HPDE6-E6E7 (cell line): Measurements from ENCODE around the gene ARHGEF3.

Source experiments
- DNase-seq: peaks from one replicate; pipeline ENCODE4 v3.0.0; 2011; ENCODE audit warnings: missing footprints; ENCODE audit errors: extremely low spot score

The ARHGEF3 gene

GRCh38 chr3:56801662-56802377 lies at the start of gene ARHGEF3:
ARHGEF3 (minus strand) TSS chr3:56801949; CDS start chr3:56801798, 151 bp downstream.
- peak; percentile 46 for DNase-seq

GRCh38 chr3:56849698-56850097 lies 47.9 kb upstream of the ARHGEF3 start:
- DNase-seq: no peak

GRCh38 chr3:56845505-56845904 lies 43.8 kb upstream of the ARHGEF3 start:
- DNase-seq: no peak

GRCh38 chr3:56844536-56844935 lies 42.8 kb upstream of the ARHGEF3 start:
- DNase-seq: no peak

- no peak for DNase-seq
Measured at GRCh38 chr3:56839784-56840715, 38.3 kb upstream of the ARHGEF3 start.

- DNase-seq: no peak
Measured at GRCh38 chr3:56838448-56838847, 36.7 kb upstream of the ARHGEF3 start.

- DNase-seq: no peak
Measured at GRCh38 chr3:56837196-56837955, 35.6 kb upstream of the ARHGEF3 start.

GRCh38 chr3:56836276-56837163 lies 34.8 kb upstream of the ARHGEF3 start:
- no peak for DNase-seq

GRCh38 chr3:56835650-56836227 lies 34.0 kb upstream of the ARHGEF3 start:
- no peak for DNase-seq

GRCh38 chr3:56833536-56833935 lies 31.8 kb upstream of the ARHGEF3 start:
- no peak for DNase-seq

GRCh38 chr3:56833022-56833421 lies 31.3 kb upstream of the ARHGEF3 start:
- no peak for DNase-seq

GRCh38 chr3:56831572-56831971 lies 29.8 kb upstream of the ARHGEF3 start:
- DNase-seq: no peak

- DNase-seq: no peak
Measured at GRCh38 chr3:56830884-56831283, 29.1 kb upstream of the ARHGEF3 start.

GRCh38 chr3:56829533-56829932 lies 27.8 kb upstream of the ARHGEF3 start:
- DNase-seq: no peak

GRCh38 chr3:56826831-56827722 lies 25.3 kb upstream of the ARHGEF3 start:
- DNase-seq: no peak

GRCh38 chr3:56825567-56826438 lies 24.1 kb upstream of the ARHGEF3 start:
- no peak for DNase-seq

- no peak for DNase-seq
Measured at GRCh38 chr3:56823984-56824703, 22.4 kb upstream of the ARHGEF3 start.

GRCh38 chr3:56823421-56823926 lies 21.7 kb upstream of the ARHGEF3 start:
- no peak for DNase-seq
